OCI-LY1 (cell line): ENCODE data around the gene M1AP.

ENCODE experiments used
- H2AFZ ChIP-seq: fragments of 200-600 bp; sonication (generic), shearing (Covaris generic); 2 replicates; pipeline ENCODE4 v1.6.0; 2014; ENCODE audit warnings: antibody characterized with exemption, mild to moderate bottlenecking, low read length
- H3F3A ChIP-seq: fragments of 200-600 bp; sonication (generic), shearing (Covaris generic); 2 replicates; pipeline ENCODE4 v1.6.0; 2014; ENCODE audit warnings: mild to moderate bottlenecking, antibody characterized with exemption, low read length, moderate library complexity; ENCODE audit not compliant: insufficient read depth
- H3K27ac ChIP-seq: fragments of 200-600 bp; sonication (generic); 2 replicates; pipeline ENCODE4 v1.5.1; 2014; ENCODE audit warnings: low read length, mixed run types, mild to moderate bottlenecking, low read depth; ENCODE audit not compliant: poor library complexity, severe bottlenecking
- H3K27me3 ChIP-seq: fragments of 200-600 bp; sonication (generic); 2 replicates; pipeline ENCODE4 v1.6.0; 2014; ENCODE audit warnings: antibody characterized with exemption, mild to moderate bottlenecking, low read length, moderate library complexity; ENCODE audit not compliant: insufficient read depth
- H3K36me3 ChIP-seq: fragments of 200-600 bp; sonication (generic); 2 replicates; pipeline ENCODE4 v1.6.1; 2014; ENCODE audit warnings: mild to moderate bottlenecking, antibody characterized with exemption, low read length, moderate library complexity, mixed read lengths; ENCODE audit not compliant: insufficient read depth
- H3K4me1 ChIP-seq: fragments of 200-600 bp; sonication (generic); 2 replicates; pipeline ENCODE4 v1.5.1; 2014; ENCODE audit warnings: mild to moderate bottlenecking, low read length, moderate library complexity; ENCODE audit not compliant: insufficient read depth, severe bottlenecking
- H3K4me2 ChIP-seq: fragments of 200-600 bp; sonication (generic), shearing (Covaris generic); 2 replicates; pipeline ENCODE4 v1.6.1; 2014; ENCODE audit warnings: low read length
- H3K4me3 ChIP-seq: fragments of 200-600 bp; sonication (generic); 2 replicates; pipeline ENCODE4 v1.5.1; 2014; ENCODE audit warnings: low read length, low read depth, mild to moderate bottlenecking, mixed read lengths; ENCODE audit not compliant: poor library complexity, severe bottlenecking
- H3K79me2 ChIP-seq: fragments of 200-600 bp; shearing (Covaris generic); 2 replicates; pipeline ENCODE4 v1.6.1; 2016; ENCODE audit warnings: mixed run types, low read length, mixed read lengths; ENCODE audit not compliant: insufficient read depth
- H3K9ac ChIP-seq: fragments of 200-600 bp; sonication (generic), shearing (Covaris generic); 2 replicates; pipeline ENCODE4 v1.6.1; 2014; ENCODE audit warnings: mild to moderate bottlenecking, low read length, mixed read lengths
- H3K9me2 ChIP-seq: fragments of 200-600 bp; sonication (generic), shearing (Covaris generic); 2 replicates; pipeline ENCODE4 v1.6.1; 2014; ENCODE audit warnings: low read depth, mild to moderate bottlenecking, low read length, mixed read lengths
- H3K9me3 ChIP-seq: fragments of 200-600 bp; shearing (Covaris generic); 2 replicates; pipeline ENCODE4 v1.6.1; 2014; ENCODE audit warnings: low read length, mixed read lengths
- H4K20me1 ChIP-seq: fragments of 200-600 bp; sonication (generic), shearing (Covaris generic); 2 replicates; pipeline ENCODE4 v1.6.0; 2016; ENCODE audit warnings: mild to moderate bottlenecking, low read length; ENCODE audit not compliant: insufficient read depth
- EZH2 ChIP-seq: fragments of 200-600 bp; sonication (generic), shearing (Covaris generic); IDR thresholded peaks from 2 replicates; pipeline ENCODE4 v1.8.0; 2017; ENCODE audit warnings: borderline replicate concordance, mixed run types, mild to moderate bottlenecking, antibody characterized with exemption, low read length, moderate library complexity, mixed read lengths
- TF ChIP-seq, protein P1 (sequence below): fragments of 200-600 bp; sonication (generic), shearing (Covaris generic); IDR thresholded peaks from 2 replicates; pipeline ENCODE4 v1.5.1; 2017; ENCODE audit warnings: mild to moderate bottlenecking, antibody characterized with exemption, low read length, moderate library complexity, mixed read lengths

The M1AP gene

DNA sequence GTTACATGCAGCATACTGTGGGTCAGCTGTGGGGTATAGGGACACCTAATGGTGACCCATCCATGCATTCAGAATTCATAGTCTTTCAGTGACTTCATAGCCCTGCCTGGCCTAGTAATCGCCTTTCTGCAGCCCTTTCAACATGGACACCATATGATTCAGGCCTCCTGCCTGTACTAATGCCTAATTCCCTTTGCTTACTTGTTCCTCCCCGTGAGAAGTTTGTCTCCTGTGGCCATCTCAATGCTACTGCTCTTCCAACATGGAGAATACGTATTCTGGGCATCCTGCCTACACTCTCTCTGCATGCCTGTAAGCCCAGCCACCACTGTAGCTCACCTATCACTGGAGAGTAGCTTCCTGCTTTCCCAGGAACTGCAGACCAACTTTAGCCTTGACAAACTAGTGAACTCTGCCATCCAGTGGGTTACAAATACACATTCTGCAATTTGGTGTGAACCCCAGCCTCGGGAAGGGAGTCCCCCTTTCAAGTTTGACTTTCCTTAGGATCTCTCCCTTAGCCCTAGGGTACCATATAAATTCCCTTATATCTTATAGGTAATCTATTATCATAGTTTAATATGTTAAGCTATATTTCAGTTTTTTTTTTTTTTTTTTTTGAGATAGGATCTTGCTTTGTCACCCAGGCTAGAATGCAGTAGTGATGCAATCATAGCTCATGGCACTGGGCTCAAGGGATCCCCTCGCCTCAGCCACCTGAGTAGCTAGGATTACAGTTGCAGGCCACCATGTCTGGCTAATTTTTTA, 22.3 kb downstream of the M1AP start:
- H3K27ac ChIP-seq, result no peak overlapping the region
- no peaks in the 10 kb centered on the region for H4K20me1 ChIP-seq
- H3K79me2 ChIP-seq, result no peaks in the 10 kb centered on the region
- TF ChIP-seq, protein P1, sequence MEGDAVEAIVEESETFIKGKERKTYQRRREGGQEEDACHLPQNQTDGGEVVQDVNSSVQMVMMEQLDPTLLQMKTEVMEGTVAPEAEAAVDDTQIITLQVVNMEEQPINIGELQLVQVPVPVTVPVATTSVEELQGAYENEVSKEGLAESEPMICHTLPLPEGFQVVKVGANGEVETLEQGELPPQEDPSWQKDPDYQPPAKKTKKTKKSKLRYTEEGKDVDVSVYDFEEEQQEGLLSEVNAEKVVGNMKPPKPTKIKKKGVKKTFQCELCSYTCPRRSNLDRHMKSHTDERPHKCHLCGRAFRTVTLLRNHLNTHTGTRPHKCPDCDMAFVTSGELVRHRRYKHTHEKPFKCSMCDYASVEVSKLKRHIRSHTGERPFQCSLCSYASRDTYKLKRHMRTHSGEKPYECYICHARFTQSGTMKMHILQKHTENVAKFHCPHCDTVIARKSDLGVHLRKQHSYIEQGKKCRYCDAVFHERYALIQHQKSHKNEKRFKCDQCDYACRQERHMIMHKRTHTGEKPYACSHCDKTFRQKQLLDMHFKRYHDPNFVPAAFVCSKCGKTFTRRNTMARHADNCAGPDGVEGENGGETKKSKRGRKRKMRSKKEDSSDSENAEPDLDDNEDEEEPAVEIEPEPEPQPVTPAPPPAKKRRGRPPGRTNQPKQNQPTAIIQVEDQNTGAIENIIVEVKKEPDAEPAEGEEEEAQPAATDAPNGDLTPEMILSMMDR, result no peak
- TF ChIP-seq EZH2, result no peak
- no peaks in the 10 kb centered on the region for H3K36me3 ChIP-seq
- no peaks in the 10 kb centered on the region for H3F3A ChIP-seq
- H2AFZ ChIP-seq, result no peak overlapping the region
- H3K4me3 ChIP-seq, result no peak overlapping the region
- H3K9me2 ChIP-seq, result no peaks in the 10 kb centered on the region
- no peaks in the 10 kb centered on the region for H3K27me3 ChIP-seq
- H3K4me1 ChIP-seq, result no peaks in the 10 kb centered on the region
- H3K9me3 ChIP-seq, result no peaks in the 10 kb centered on the region
- H3K4me2 ChIP-seq, result no peak overlapping the region
- H3K9ac ChIP-seq, result no peak overlapping the region

DNA sequence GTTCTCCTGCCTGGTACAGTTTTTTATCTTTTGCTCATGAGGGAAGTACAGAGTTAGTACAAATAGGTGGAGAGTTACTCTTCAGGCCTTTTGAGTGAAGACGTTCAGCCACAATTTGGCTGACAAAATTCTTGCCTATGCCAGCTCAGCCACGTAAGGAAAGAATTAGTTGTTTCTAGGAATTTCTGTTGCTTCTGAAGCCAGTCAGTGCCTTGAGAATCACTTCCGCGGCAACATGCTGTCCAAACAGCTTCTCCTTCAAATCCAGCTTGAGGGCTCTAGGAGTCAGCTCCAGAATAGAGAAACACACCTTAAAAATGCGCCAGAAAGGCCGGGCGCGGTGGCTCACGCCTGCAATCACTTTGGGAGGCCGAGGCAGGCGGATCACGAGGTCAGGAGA, 27.5 kb downstream of the M1AP start:
- no peak overlapping the region for H3K4me2 ChIP-seq
- no peaks in the 10 kb centered on the region for H3K36me3 ChIP-seq
- H3K9me2 ChIP-seq, result no peaks in the 10 kb centered on the region
- H3K4me1 ChIP-seq, result no peaks in the 10 kb centered on the region
- H3K9ac ChIP-seq, result no peak overlapping the region
- no peak for TF ChIP-seq EZH2
- TF ChIP-seq, protein P1, result no peak
- H3K27ac ChIP-seq, result no peak overlapping the region
- H3K79me2 ChIP-seq, result no peaks in the 10 kb centered on the region
- H3K9me3 ChIP-seq, result no peaks in the 10 kb centered on the region
- no peaks in the 10 kb centered on the region for H4K20me1 ChIP-seq
- no peak overlapping the region for H2AFZ ChIP-seq
- no peaks in the 10 kb centered on the region for H3F3A ChIP-seq
- H3K4me3 ChIP-seq, result no peak overlapping the region
- no peaks in the 10 kb centered on the region for H3K27me3 ChIP-seq

DNA sequence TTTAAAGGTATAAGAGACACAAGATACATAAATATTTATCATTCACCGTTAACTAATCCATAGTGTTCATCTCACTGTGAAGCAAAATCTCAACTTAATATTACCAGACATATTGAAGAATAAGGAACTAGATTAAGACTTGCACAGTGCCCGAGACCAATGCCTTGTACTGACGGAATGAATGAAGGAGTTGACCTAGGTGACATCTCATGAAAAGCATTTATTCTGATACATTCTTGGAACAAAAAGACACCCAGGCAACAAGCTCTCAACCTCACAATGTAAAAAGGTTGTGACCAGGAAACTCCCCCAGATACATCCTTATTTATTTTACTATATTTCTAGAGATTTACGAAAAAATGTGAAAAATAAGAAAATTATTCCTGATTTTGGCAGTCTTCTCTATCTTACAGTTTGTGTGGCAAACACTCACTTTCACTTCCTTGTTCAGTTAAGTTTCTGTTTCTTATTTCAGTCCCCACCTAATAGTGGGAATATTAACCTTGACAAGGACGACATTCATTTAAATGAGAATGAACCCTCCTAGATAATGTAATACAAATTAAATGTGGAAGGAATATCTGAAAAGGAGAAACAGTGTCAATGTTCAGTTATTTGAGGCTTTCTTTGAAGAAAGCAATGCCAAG, 28.4 kb downstream of the M1AP start:
- Histone ChIP-seq H3K36me3 (no peaks in the 10 kb centered on the region), H3K9me3 (no peaks in the 10 kb centered on the region), H3K4me1 (no peaks in the 10 kb centered on the region), H4K20me1 (no peaks in the 10 kb centered on the region), H3K9ac (no peak overlapping the region), H3F3A (no peaks in the 10 kb centered on the region), H3K9me2 (no peaks in the 10 kb centered on the region), H2AFZ (no peak overlapping the region), H3K79me2 (no peaks in the 10 kb centered on the region), H3K27ac (no peak overlapping the region), H3K4me2 (no peak overlapping the region), H3K4me3 (no peak overlapping the region), H3K27me3 (no peaks in the 10 kb centered on the region)
- TF ChIP-seq, protein P1, result no peak
- TF ChIP-seq EZH2, result no peak
